VCaP (cell line): ENCODE data around the gene DISC1.

ENCODE experiments used
- H3K27ac ChIP-seq: fragments of 450-650 bp; 2 replicates; pipeline ENCODE4 v1.5.1; 2017
- CTCF ChIP-seq: fragments of 450-650 bp; conservative IDR thresholded peaks from 2 replicates; pipeline ENCODE4 v1.5.1; 2017; ENCODE audit warnings: mild to moderate bottlenecking, moderate library complexity

Gene DISC1

GRCh38 chr1:232044728-232045127, 418.1 kb downstream of the DISC1 start:
- no peak for TF ChIP-seq CTCF
- no peak overlapping the region for H3K27ac ChIP-seq

GRCh38 chr1:232045139-232045994, 418.8 kb downstream of the DISC1 start:
- no peak overlapping the region for H3K27ac ChIP-seq
- no peak for TF ChIP-seq CTCF

GRCh38 chr1:232046451-232047306, 420.1 kb downstream of the DISC1 start:
- no peak for TF ChIP-seq CTCF
- no peak overlapping the region for H3K27ac ChIP-seq

- no peak overlapping the region for H3K27ac ChIP-seq
- TF ChIP-seq CTCF = peak; percentile 51
Observed at GRCh38 chr1:232047473-232047872, 420.9 kb downstream of the DISC1 start.

- TF ChIP-seq CTCF = no peak
- no peak overlapping the region for H3K27ac ChIP-seq
Observed at GRCh38 chr1:232048481-232048880, 421.9 kb downstream of the DISC1 start.

GRCh38 chr1:232049335-232049734, 422.7 kb downstream of the DISC1 start:
- no peak overlapping the region for H3K27ac ChIP-seq
- TF ChIP-seq CTCF = no peak

GRCh38 chr1:232057217-232057895, 430.8 kb downstream of the DISC1 start:
- H3K27ac ChIP-seq = no peak overlapping the region
- no peak for TF ChIP-seq CTCF
